ENCODE data around the gene ELF4. TPM values are rescaled to one million over a fixed set of nuclear protein-coding genes. Genes with fewer than 3 reads are reported as not detected.
A peak's percentile ranks its signal among the peaks of the same experiment; 100 is the strongest.

The ELF4 gene
- total and polyA plus RNA-seq, 2 donors, result 11.3 to 13.7 TPM

- no peaks in the 10 kb centered on the region for H3K36me3 ChIP-seq (ENCODE audit: insufficient read depth)
- no peak for DNase-seq (ENCODE audit: extremely low spot score)
Measured at GRCh38 chrX:130028196-130028595, 82.1 kb downstream of the ELF4 start.

GRCh38 chrX:130027569-130027968 lies 82.7 kb downstream of the ELF4 start:
- H3K4me1 ChIP-seq (ENCODE audit: insufficient read depth), result no peaks in the 10 kb centered on the region
- H3K27ac ChIP-seq (ENCODE audit: low read depth), result no peak overlapping the region
- WGBS, result 90% methylated on average over 4 of the region's 4 CpGs
- H3K4me3 ChIP-seq (ENCODE audit: low read depth, low read length), result no peak overlapping the region
- no peaks in the 10 kb centered on the region for H3K36me3 ChIP-seq (ENCODE audit: insufficient read depth)
- no peak for DNase-seq (ENCODE audit: extremely low spot score)

More at GRCh38 chrX:130028196-130028595, 82.1 kb downstream of the ELF4 start:
- H3K27ac ChIP-seq (ENCODE audit: low read depth), result no peak overlapping the region
- 66% methylated on average over 5 of the region's 5 CpGs for WGBS
- H3K4me1 ChIP-seq (ENCODE audit: insufficient read depth), result no peaks in the 10 kb centered on the region
- H3K4me3 ChIP-seq (ENCODE audit: low read depth, low read length), result no peak overlapping the region

- H3K4me1 ChIP-seq (ENCODE audit: insufficient read depth), result no peaks in the 10 kb centered on the region
- no peak overlapping the region for H3K27ac ChIP-seq (ENCODE audit: low read depth)
- H3K4me3 ChIP-seq (ENCODE audit: low read depth, low read length), result no peak overlapping the region
- no peak for DNase-seq (ENCODE audit: extremely low spot score)
- WGBS, result 78% methylated on average over 19 of the region's 19 CpGs
- H3K36me3 ChIP-seq (ENCODE audit: insufficient read depth), result no peaks in the 10 kb centered on the region
Measured at GRCh38 chrX:130025256-130025655, 85.0 kb downstream of the ELF4 start.

GRCh38 chrX:130024127-130024526 lies 86.2 kb downstream of the ELF4 start:
- Histone ChIP-seq H3K4me3 (ENCODE audit: low read depth, low read length) (no peak overlapping the region), H3K4me1 (ENCODE audit: insufficient read depth) (no peaks in the 10 kb centered on the region), H3K27ac (ENCODE audit: low read depth) (peak overlapping the region; percentile 23), H3K36me3 (ENCODE audit: insufficient read depth) (no peaks in the 10 kb centered on the region)
- 18% methylated on average over 9 of the region's 9 CpGs for WGBS
- no peak for DNase-seq (ENCODE audit: extremely low spot score)

GRCh38 chrX:130020661-130021324 lies 89.5 kb downstream of the ELF4 start:
- no peaks in the 10 kb centered on the region for H3K4me1 ChIP-seq (ENCODE audit: insufficient read depth)
- peaks cover 2% of the 10 kb centered on the region for H3K36me3 ChIP-seq (ENCODE audit: insufficient read depth)
- H3K27ac ChIP-seq (ENCODE audit: low read depth), result no peak overlapping the region
- no peak for DNase-seq (ENCODE audit: extremely low spot score)
- WGBS, result 82% methylated on average over 15 of the region's 15 CpGs
- H3K4me3 ChIP-seq (ENCODE audit: low read depth, low read length), result no peak overlapping the region

GRCh38 chrX:130018143-130018542 lies 92.2 kb downstream of the ELF4 start:
- WGBS, result 85% methylated on average over 1 of the region's 1 CpG
- DNase-seq (ENCODE audit: extremely low spot score), result no peak
- H3K36me3 ChIP-seq (ENCODE audit: insufficient read depth), result peaks cover 2% of the 10 kb centered on the region
- H3K4me3 ChIP-seq (ENCODE audit: low read depth, low read length), result no peak overlapping the region
- no peak overlapping the region for H3K27ac ChIP-seq (ENCODE audit: low read depth)
- no peaks in the 10 kb centered on the region for H3K4me1 ChIP-seq (ENCODE audit: insufficient read depth)

GRCh38 chrX:130015181-130015580 lies 95.1 kb downstream of the ELF4 start:
- Histone ChIP-seq H3K4me1 (ENCODE audit: insufficient read depth) (no peaks in the 10 kb centered on the region), H3K4me3 (ENCODE audit: low read depth, low read length) (no peak overlapping the region), H3K27ac (ENCODE audit: low read depth) (no peak overlapping the region), H3K36me3 (ENCODE audit: insufficient read depth) (peaks cover 2% of the 10 kb centered on the region)
- DNase-seq (ENCODE audit: extremely low spot score), result no peak
- WGBS, result 93% methylated on average over 15 of the region's 15 CpGs

Other genes with a start within 250 kb of the ELF4 start
- 11.0 TPM for gene UTP14A, start 204.3 kb downstream of the ELF4 start, total RNA-seq
- 13.9 TPM for gene UTP14A, start 204.3 kb downstream of the ELF4 start, polyA plus RNA-seq
- gene BCORL1, start 127.9 kb downstream of the ELF4 start, total RNA-seq, result 4.5 TPM
- gene BCORL1, start 127.9 kb downstream of the ELF4 start, polyA plus RNA-seq, result 9.4 TPM
- gene AIFM1, start 55.3 kb upstream of the ELF4 start, total RNA-seq, result 10.8 TPM
- 26.2 TPM for gene AIFM1, start 55.3 kb upstream of the ELF4 start, polyA plus RNA-seq
- 2.5 TPM for gene RAB33A, start 61.5 kb upstream of the ELF4 start, total RNA-seq
- gene RAB33A, start 61.5 kb upstream of the ELF4 start, polyA plus RNA-seq, result 2.4 TPM
- 13.0 TPM for gene ZNF280C, start 158.4 kb upstream of the ELF4 start, total RNA-seq
- 2.0 TPM for gene ZNF280C, start 158.4 kb upstream of the ELF4 start, polyA plus RNA-seq
- gene SLC25A14, start 229.4 kb upstream of the ELF4 start, total RNA-seq, result 14.1 TPM
- 8.5 TPM for gene SLC25A14, start 229.4 kb upstream of the ELF4 start, polyA plus RNA-seq

All from urinary bladder (tissue), 4 donors.